Karpas-422 (cell line): ENCODE data around the gene DPH2. TPM values are rescaled to one million over a fixed set of nuclear protein-coding genes. Genes with fewer than 3 reads are reported as not detected.

Source experiments
- DNase-seq: peaks from one replicate; pipeline ENCODE4 v3.0.0-alpha.2; 2015
- H2AFZ ChIP-seq: fragments of 200-600 bp; sonication (generic); 2 replicates; pipeline ENCODE4 v1.6.1; 2014; ENCODE audit warnings: antibody characterized with exemption, low read length, mixed read lengths
- H3K27ac ChIP-seq: fragments of 200-600 bp; sonication (generic); 2 replicates; pipeline ENCODE4 v1.5.1; 2014; ENCODE audit warnings: mild to moderate bottlenecking, low read length, moderate library complexity
- H3K27me3 ChIP-seq: fragments of 200-600 bp; sonication (generic); 2 replicates; pipeline ENCODE4 v1.6.1; 2014; ENCODE audit warnings: low read length, mixed read lengths
- H3K36me3 ChIP-seq: fragments of 200-600 bp; sonication (generic); 2 replicates; pipeline ENCODE4 v1.6.1; 2014; ENCODE audit warnings: low read length, mixed read lengths; ENCODE audit not compliant: insufficient read depth
- H3K4me1 ChIP-seq: fragments of 200-600 bp; sonication (generic); 2 replicates; pipeline ENCODE4 v1.6.1; 2014; ENCODE audit warnings: mild to moderate bottlenecking, low read length, mixed read lengths
- H3K4me2 ChIP-seq: fragments of 200-600 bp; sonication (generic); 2 replicates; pipeline ENCODE4 v1.6.1; 2014; ENCODE audit warnings: low read length, low read depth, mild to moderate bottlenecking; ENCODE audit not compliant: poor library complexity, severe bottlenecking
- H3K4me3 ChIP-seq: fragments of 200-600 bp; sonication (generic); 2 replicates; pipeline ENCODE4 v1.5.1; 2014; ENCODE audit warnings: mild to moderate bottlenecking, antibody characterized with exemption, low read length, mixed read lengths
- H3K79me2 ChIP-seq: fragments of 200-600 bp; sonication (generic); 2 replicates; pipeline ENCODE4 v1.6.1; 2014; ENCODE audit warnings: mild to moderate bottlenecking, low read length, mixed read lengths
- H3K9ac ChIP-seq: fragments of 200-600 bp; sonication (generic); 2 replicates; pipeline ENCODE4 v1.6.0; 2014; ENCODE audit warnings: low read length
- H3K9me2 ChIP-seq: fragments of 200-600 bp; sonication (generic), shearing (Covaris generic); replicated peaks from 2 replicates; pipeline ENCODE4 v1.6.0; 2014; ENCODE audit warnings: mild to moderate bottlenecking, low read length, moderate library complexity; ENCODE audit not compliant: insufficient read depth
- H3K9me3 ChIP-seq: fragments of 300-700, 200-600 bp; sonication (generic); 2 replicates; pipeline ENCODE4 v1.6.1; 2014; ENCODE audit warnings: low read length, mixed read lengths
- H4K20me1 ChIP-seq: fragments of 200-600 bp; sonication (generic); 2 replicates; pipeline ENCODE4 v1.6.1; 2014; ENCODE audit warnings: mild to moderate bottlenecking, antibody characterized with exemption, low read length, low read depth; ENCODE audit not compliant: insufficient read depth
- total RNA-seq: library from RNA; depleted of rRNA; stranded (reverse); fragments of >200 nt; shearing (Covaris generic); gene quantifications from 2 replicates; pipeline ENCODE4 v1.2.3, GENCODE V29; 2014; ENCODE audit warnings: low replicate concordance

Gene DPH2
- total RNA-seq, 1 experiment from 2014 or later = 42.2 TPM

DNA sequence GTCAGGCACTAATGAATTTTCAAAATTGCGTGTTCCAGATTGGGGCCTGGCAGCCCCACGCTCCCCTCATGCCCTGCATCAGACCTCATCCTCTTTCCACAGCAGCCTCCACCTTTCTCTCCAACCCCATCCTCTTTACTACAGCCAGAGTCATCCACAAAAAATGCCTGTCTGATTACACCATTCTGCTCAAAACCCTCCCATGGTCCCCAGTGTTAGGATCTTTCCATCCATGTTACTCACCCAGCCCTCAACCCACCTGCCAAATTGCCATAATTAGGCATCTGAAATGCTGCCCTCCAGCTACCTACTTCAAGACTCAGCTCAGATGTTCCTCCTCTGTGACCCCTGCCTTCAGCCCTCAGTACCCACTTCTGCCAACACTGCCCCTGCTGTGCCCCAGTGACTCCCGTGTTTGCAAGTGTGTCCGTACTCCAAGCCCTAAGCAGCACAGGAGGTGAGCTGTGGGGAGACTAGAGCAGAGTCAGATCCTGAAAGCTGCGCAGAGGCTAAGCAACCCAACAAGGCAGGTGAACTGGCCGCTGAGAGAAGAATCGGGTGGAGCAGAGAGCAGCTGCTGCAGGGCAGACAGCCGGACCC, 36.9 kb upstream of the DPH2 start:
- no peak overlapping the region for H3K4me3 ChIP-seq
- no peak overlapping the region for H2AFZ ChIP-seq
- no peaks in the 10 kb centered on the region for H3K36me3 ChIP-seq
- H3K27me3 ChIP-seq = no peaks in the 10 kb centered on the region
- no peaks in the 10 kb centered on the region for H3K9me2 ChIP-seq
- DNase-seq = no peak
- H4K20me1 ChIP-seq = no peaks in the 10 kb centered on the region
- peaks cover 29% of the 10 kb centered on the region for H3K4me1 ChIP-seq
- H3K4me2 ChIP-seq = no peak overlapping the region
- H3K27ac ChIP-seq = no peak overlapping the region
- no peaks in the 10 kb centered on the region for H3K9me3 ChIP-seq
- H3K79me2 ChIP-seq = no peaks in the 10 kb centered on the region
- H3K9ac ChIP-seq = no peak overlapping the region

GRCh38 chr1:43933386-43934100, 36.3 kb upstream of the DPH2 start, which contains the start of gene ARTN:
ARTN (plus strand) TSS chr1:43933801; CDS start chr1:43935657, 1,856 bp downstream.
- H3K4me1 ChIP-seq = peaks cover 29% of the 10 kb centered on the region
- 0 out of 2 replicates have a peak within 1 kb of the TSS, but pooled peaks have one; percentile 58 for H2AFZ ChIP-seq
- H3K9ac ChIP-seq = peak within 1 kb of the TSS; percentile 50
- peak within 1 kb of the TSS; percentile 16; the same call in 1 of the 2 replicates for H3K27ac ChIP-seq
- H3K79me2 ChIP-seq = no peaks in the 10 kb centered on the region
- H3K4me2 ChIP-seq = peak within 1 kb of the TSS; percentile 28
- no peaks in the 10 kb centered on the region for H4K20me1 ChIP-seq
- no peak within 1 kb of the TSS for H3K4me3 ChIP-seq
- DNase-seq = no peak
- H3K9me2 ChIP-seq = no peaks in the 10 kb centered on the region
- H3K27me3 ChIP-seq = no peaks in the 10 kb centered on the region
- no peaks in the 10 kb centered on the region for H3K36me3 ChIP-seq
- H3K9me3 ChIP-seq = no peaks in the 10 kb centered on the region

DNA sequence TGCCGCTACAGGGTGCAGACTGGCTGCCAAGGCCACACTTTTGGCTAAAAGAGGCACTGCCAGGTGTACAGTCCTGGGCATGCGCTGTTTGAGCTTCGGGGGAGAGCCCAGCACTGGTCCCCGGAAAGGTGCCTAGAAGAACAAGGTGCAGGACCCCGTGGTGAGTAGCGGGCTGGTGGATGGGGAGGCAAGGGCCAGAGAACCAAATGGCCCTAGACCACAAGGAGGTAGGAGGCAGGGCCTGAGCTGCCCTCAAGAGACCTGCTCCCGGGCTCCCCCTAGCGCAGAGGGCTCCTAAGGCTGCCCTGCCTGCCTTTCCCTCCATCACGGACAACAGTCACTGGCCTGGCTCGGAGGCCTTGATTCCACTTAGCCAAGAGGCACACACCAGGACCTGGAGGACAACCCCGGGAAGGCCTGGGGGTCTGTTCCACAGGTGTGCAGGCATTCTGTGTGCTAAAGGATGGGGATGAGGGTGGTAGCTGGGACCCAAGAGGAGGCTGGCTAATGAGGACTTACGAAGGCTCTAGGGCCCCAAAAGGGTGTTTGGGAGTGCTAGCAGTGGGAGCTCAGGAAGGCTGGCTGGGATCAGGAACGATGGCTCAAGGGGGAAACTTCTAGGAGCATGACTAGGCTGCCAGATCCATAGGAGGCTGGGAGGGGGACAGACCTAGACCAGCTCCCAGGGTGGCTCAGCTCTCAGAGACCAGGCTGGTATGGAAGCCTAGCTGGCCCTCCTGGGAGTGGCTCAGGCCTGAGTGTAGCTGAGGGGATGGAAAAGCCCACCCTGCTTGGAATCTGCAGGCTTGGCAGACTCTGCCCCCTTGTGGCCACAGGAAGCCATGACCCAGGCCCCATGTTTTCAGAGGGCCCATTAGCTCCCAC, 35.5 kb upstream of the DPH2 start:
- Histone ChIP-seq H3K4me3 (no peak overlapping the region), H3K27ac (peak overlapping the region; percentile 16; the same call in 1 of the 2 replicates), H3K27me3 (no peaks in the 10 kb centered on the region), H2AFZ (0 out of 2 replicates have a peak overlapping the region, but pooled peaks have one; percentile 58), H3K4me1 (peaks cover 29% of the 10 kb centered on the region), H3K9me2 (no peaks in the 10 kb centered on the region), H3K9ac (peak overlapping the region; percentile 50), H3K36me3 (no peaks in the 10 kb centered on the region), H3K9me3 (no peaks in the 10 kb centered on the region), H3K79me2 (no peaks in the 10 kb centered on the region), H4K20me1 (no peaks in the 10 kb centered on the region), H3K4me2 (peak overlapping the region; percentile 28)
- DNase-seq = peak; percentile 90

GRCh38 chr1:43934986-43935324, 34.9 kb upstream of the DPH2 start:
- H4K20me1 ChIP-seq = no peaks in the 10 kb centered on the region
- H3K79me2 ChIP-seq = no peaks in the 10 kb centered on the region
- no peaks in the 10 kb centered on the region for H3K36me3 ChIP-seq
- H3K27me3 ChIP-seq = no peaks in the 10 kb centered on the region
- no peak overlapping the region for H3K9ac ChIP-seq
- H3K9me3 ChIP-seq = no peaks in the 10 kb centered on the region
- H2AFZ ChIP-seq = no peak overlapping the region
- no peak for DNase-seq
- no peak overlapping the region for H3K4me2 ChIP-seq
- no peak overlapping the region for H3K4me3 ChIP-seq
- peaks cover 29% of the 10 kb centered on the region for H3K4me1 ChIP-seq
- no peak overlapping the region for H3K27ac ChIP-seq
- H3K9me2 ChIP-seq = no peaks in the 10 kb centered on the region

- DNase-seq = no peak
- no peak overlapping the region for H3K4me3 ChIP-seq
- no peak overlapping the region for H2AFZ ChIP-seq
- peaks cover 29% of the 10 kb centered on the region for H3K4me1 ChIP-seq
- no peaks in the 10 kb centered on the region for H4K20me1 ChIP-seq
- H3K79me2 ChIP-seq = no peaks in the 10 kb centered on the region
- H3K27ac ChIP-seq = no peak overlapping the region
- no peaks in the 10 kb centered on the region for H3K36me3 ChIP-seq
- no peaks in the 10 kb centered on the region for H3K9me2 ChIP-seq
- H3K9me3 ChIP-seq = no peaks in the 10 kb centered on the region
- no peak overlapping the region for H3K4me2 ChIP-seq
- no peaks in the 10 kb centered on the region for H3K27me3 ChIP-seq
- no peak overlapping the region for H3K9ac ChIP-seq
Measured at GRCh38 chr1:43935711-43936427, 33.9 kb upstream of the DPH2 start.

- no peaks in the 10 kb centered on the region for H3K79me2 ChIP-seq
- H3K36me3 ChIP-seq = no peaks in the 10 kb centered on the region
- H3K27me3 ChIP-seq = no peaks in the 10 kb centered on the region
- H3K9ac ChIP-seq = no peak overlapping the region
- H3K9me2 ChIP-seq = no peaks in the 10 kb centered on the region
- no peak for DNase-seq
- H4K20me1 ChIP-seq = no peaks in the 10 kb centered on the region
- H3K4me1 ChIP-seq = peaks cover 28% of the 10 kb centered on the region
- H3K4me3 ChIP-seq = no peak overlapping the region
- no peak overlapping the region for H3K27ac ChIP-seq
- no peak overlapping the region for H3K4me2 ChIP-seq
- H3K9me3 ChIP-seq = no peaks in the 10 kb centered on the region
- H2AFZ ChIP-seq = no peak overlapping the region
Measured at GRCh38 chr1:43936431-43937151, 33.2 kb upstream of the DPH2 start.

- H3K9ac ChIP-seq = no peak overlapping the region
- DNase-seq = no peak
- H3K4me2 ChIP-seq = no peak overlapping the region
- no peak overlapping the region for H3K27ac ChIP-seq
- H3K9me3 ChIP-seq = no peaks in the 10 kb centered on the region
- no peak overlapping the region for H2AFZ ChIP-seq
- H3K79me2 ChIP-seq = no peaks in the 10 kb centered on the region
- no peak overlapping the region for H3K4me3 ChIP-seq
- H3K27me3 ChIP-seq = no peaks in the 10 kb centered on the region
- H3K9me2 ChIP-seq = no peaks in the 10 kb centered on the region
- no peaks in the 10 kb centered on the region for H4K20me1 ChIP-seq
- H3K4me1 ChIP-seq = peaks cover 21% of the 10 kb centered on the region
- no peaks in the 10 kb centered on the region for H3K36me3 ChIP-seq
Measured at GRCh38 chr1:43937179-43937865, 32.5 kb upstream of the DPH2 start.
